Measurements from ENCODE around the gene SZRD1. TPM values are rescaled to one million over a fixed set of nuclear protein-coding genes. Genes with fewer than 3 reads are reported as not detected.

The SZRD1 gene
- total RNA-seq, 1 experiment from 2014 or later: 101 TPM

- no peak overlapping the region for H3K4me3 ChIP-seq
- DNase-seq: no peak
- no peaks in the 10 kb centered on the region for H3K9me3 ChIP-seq
- H3K27me3 ChIP-seq: no peaks in the 10 kb centered on the region
- peaks cover 28% of the 10 kb centered on the region for H3K36me3 ChIP-seq
Measured at GRCh38 chr1:16442265-16442664, 75.2 kb downstream of the SZRD1 start.

DNA sequence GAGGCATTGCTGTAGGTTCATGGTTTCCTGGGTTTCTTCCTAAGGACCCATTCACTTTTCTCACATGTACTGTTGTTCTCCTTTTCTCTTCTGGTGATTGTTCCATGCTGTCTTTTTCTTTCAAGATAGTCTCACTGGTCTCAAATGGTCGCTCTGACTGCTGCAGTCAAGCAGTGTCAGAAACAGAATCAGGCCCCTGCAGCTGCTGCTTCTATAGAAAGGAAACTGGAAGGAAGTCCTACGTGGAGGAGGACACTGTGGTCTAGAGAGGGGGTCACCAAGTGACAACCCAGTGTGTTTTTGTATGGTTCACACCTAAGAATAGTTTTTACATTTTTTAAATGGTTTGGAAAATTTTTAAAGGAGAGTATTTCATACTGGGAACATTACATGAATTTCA is 75.9 kb downstream of the SZRD1 start:
- no peak for DNase-seq
- Histone ChIP-seq H3K36me3 (peaks cover 30% of the 10 kb centered on the region), H3K27me3 (no peaks in the 10 kb centered on the region)

GRCh38 chr1:16443975-16444770 is 77.1 kb downstream of the SZRD1 start:
- no peak for DNase-seq
- H3K27me3 ChIP-seq: no peaks in the 10 kb centered on the region
- H3K4me3 ChIP-seq: no peak overlapping the region
- no peaks in the 10 kb centered on the region for H3K9me3 ChIP-seq
- H3K36me3 ChIP-seq: peaks cover 34% of the 10 kb centered on the region

More for the DNA sequence above, 75.9 kb downstream of the SZRD1 start:
- no peaks in the 10 kb centered on the region for H3K9me3 ChIP-seq
- H3K4me3 ChIP-seq: no peak overlapping the region

- H3K36me3 ChIP-seq: peaks cover 36% of the 10 kb centered on the region
- no peaks in the 10 kb centered on the region for H3K27me3 ChIP-seq
Measured at GRCh38 chr1:16445052-16445451, 78.0 kb downstream of the SZRD1 start.

GRCh38 chr1:16446116-16446515 is 79.1 kb downstream of the SZRD1 start:
- no peak for DNase-seq
- H3K27me3 ChIP-seq: no peaks in the 10 kb centered on the region
- no peaks in the 10 kb centered on the region for H3K9me3 ChIP-seq
- peaks cover 40% of the 10 kb centered on the region for H3K36me3 ChIP-seq
- H3K4me3 ChIP-seq: no peak overlapping the region

More at GRCh38 chr1:16445052-16445451, 78.0 kb downstream of the SZRD1 start:
- no peaks in the 10 kb centered on the region for H3K9me3 ChIP-seq
- no peak overlapping the region for H3K4me3 ChIP-seq
- no peak for DNase-seq

GRCh38 chr1:16447641-16448040 is 80.6 kb downstream of the SZRD1 start:
- Histone ChIP-seq H3K4me3 (no peak overlapping the region), H3K9me3 (no peaks in the 10 kb centered on the region), H3K27me3 (no peaks in the 10 kb centered on the region), H3K36me3 (peaks cover 51% of the 10 kb centered on the region)
- no peak for DNase-seq

Other genes starting within 250 kb of the SZRD1 start
- 68.4 and 80.5 TPM in 2 replicates for gene EPHA2, start 211.2 kb upstream of the SZRD1 start, total RNA-seq (2014; rRNA removed; shearing (Covaris generic); ENCODE audit: low replicate concordance)
- 20.4 and 36.3 TPM in 2 replicates for gene ARHGEF19, start 154.6 kb upstream of the SZRD1 start, total RNA-seq (2014; rRNA removed; shearing (Covaris generic); ENCODE audit: low replicate concordance)
- 2.7 and 5.1 TPM in 2 replicates for gene CPLANE2, start 130.1 kb upstream of the SZRD1 start, total RNA-seq (2014; rRNA removed; shearing (Covaris generic); ENCODE audit: low replicate concordance)
- gene FBXO42, start 14.8 kb upstream of the SZRD1 start, total RNA-seq (2014; rRNA removed; shearing (Covaris generic); ENCODE audit: low replicate concordance): 14.1 and 19.2 TPM in 2 replicates
- gene SPATA21, start 70.2 kb downstream of the SZRD1 start, total RNA-seq (2014; rRNA removed; shearing (Covaris generic); ENCODE audit: low replicate concordance): not detected in 2 replicates
- gene NECAP2, start 73.5 kb downstream of the SZRD1 start, total RNA-seq (2014; rRNA removed; shearing (Covaris generic); ENCODE audit: low replicate concordance): 42.4 and 86.0 TPM in 2 replicates
- not detected in 2 replicates for gene RNU1-1, start 147.0 kb downstream of the SZRD1 start, total RNA-seq (2014; rRNA removed; shearing (Covaris generic); ENCODE audit: low replicate concordance)
- 8.1 and 9.2 TPM in 2 replicates for gene NBPF1, start 246.3 kb downstream of the SZRD1 start, total RNA-seq (2014; rRNA removed; shearing (Covaris generic); ENCODE audit: low replicate concordance)

Measured in MG63 (cell line).